Glutamatergic neuron (in vitro differentiated cells): ENCODE results near the gene AUTS2. TPM values are rescaled to one million over a fixed set of nuclear protein-coding genes. Genes with fewer than 3 reads are reported as not detected.

Experiments
- DNase-seq: peaks from one replicate; pipeline ENCODE4 v3.0.0; 2022
- H3K27ac Mint-ChIP-seq: one replicate; pipeline ENCODE4 v1.8.0; 2020; ENCODE audit warnings: mild to moderate bottlenecking, mixed read lengths, inconsistent platforms; ENCODE audit not compliant: unreplicated experiment
- H3K27me3 Mint-ChIP-seq: one replicate; pipeline ENCODE4 v1.8.0; 2020; ENCODE audit warnings: mild to moderate bottlenecking, moderate library complexity, mixed read lengths, inconsistent platforms; ENCODE audit not compliant: unreplicated experiment
- H3K36me3 Mint-ChIP-seq: one replicate; pipeline ENCODE4 v1.8.0; 2020; ENCODE audit warnings: mild to moderate bottlenecking, mixed read lengths, inconsistent platforms; ENCODE audit not compliant: unreplicated experiment
- H3K4me1 Mint-ChIP-seq: one replicate; pipeline ENCODE4 v1.8.0; 2020; ENCODE audit warnings: mild to moderate bottlenecking, low read depth, mixed read lengths, inconsistent platforms; ENCODE audit not compliant: unreplicated experiment
- H3K4me3 Mint-ChIP-seq: one replicate; pipeline ENCODE4 v1.8.0; 2020; ENCODE audit warnings: mild to moderate bottlenecking, mixed read lengths, inconsistent platforms; ENCODE audit not compliant: unreplicated experiment
- H3K9me3 Mint-ChIP-seq: one replicate; pipeline ENCODE4 v1.8.0; 2020; ENCODE audit warnings: mild to moderate bottlenecking, moderate library complexity, mixed read lengths, inconsistent platforms; ENCODE audit not compliant: unreplicated experiment
- total RNA-seq: library from RNA; stranded (reverse); fragmentation: NEBNext Ultra II Directional; extraction: Animal tissue kit (Norgen Biotek cat#: 25700); gene quantifications from one replicate; pipeline ENCODE4 v1.2.1, GENCODE V29; 2021; ENCODE audit not compliant: unreplicated experiment
- TF ChIP-seq, protein P1 (sequence below): fragments of 200-600 bp; sonication (generic); IDR thresholded peaks from one replicate; pipeline ENCODE4 v1.5.0; 2021; ENCODE audit not compliant: partially characterized antibody, unreplicated experiment

AUTS2 gene
- total RNA-seq, 1 donor from 2014 or later, result 300 TPM

DNA sequence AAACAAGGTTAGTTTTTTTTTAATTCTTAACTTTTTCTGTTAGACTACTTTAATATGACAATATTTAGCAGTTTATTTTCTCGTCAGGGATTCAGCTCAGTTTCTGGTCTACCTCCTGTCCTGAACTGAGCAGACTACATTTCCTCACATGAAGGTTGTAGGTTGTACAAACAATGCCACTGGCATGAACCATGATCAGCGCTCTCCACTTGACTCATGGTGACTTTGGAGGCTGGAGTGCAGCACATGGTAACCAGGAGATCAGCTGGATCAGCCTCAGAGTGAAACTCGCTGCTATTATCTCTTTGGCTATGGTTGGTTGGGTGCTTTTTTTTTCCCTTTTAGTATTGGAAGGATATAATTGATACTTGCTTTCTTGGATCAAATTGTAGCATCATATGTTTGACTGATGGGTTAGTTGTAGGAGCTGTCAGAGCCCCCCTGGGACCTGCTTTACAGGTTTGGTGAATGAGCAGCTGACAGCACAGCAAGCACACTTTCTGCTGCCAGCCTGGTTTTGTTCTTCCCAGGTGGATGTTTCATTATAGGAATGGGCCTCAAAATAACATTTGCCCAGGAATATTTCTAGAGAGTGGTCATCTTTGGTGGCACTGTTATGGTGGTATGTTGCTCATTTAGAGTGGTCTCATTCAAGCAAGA is 556.4 kb downstream of the AUTS2 start:
- no peaks in the 10 kb centered on the region for H3K9me3 Mint-ChIP-seq
- no peak for DNase-seq
- peaks cover 14% of the 10 kb centered on the region for H3K4me1 Mint-ChIP-seq
- TF ChIP-seq, protein P1, sequence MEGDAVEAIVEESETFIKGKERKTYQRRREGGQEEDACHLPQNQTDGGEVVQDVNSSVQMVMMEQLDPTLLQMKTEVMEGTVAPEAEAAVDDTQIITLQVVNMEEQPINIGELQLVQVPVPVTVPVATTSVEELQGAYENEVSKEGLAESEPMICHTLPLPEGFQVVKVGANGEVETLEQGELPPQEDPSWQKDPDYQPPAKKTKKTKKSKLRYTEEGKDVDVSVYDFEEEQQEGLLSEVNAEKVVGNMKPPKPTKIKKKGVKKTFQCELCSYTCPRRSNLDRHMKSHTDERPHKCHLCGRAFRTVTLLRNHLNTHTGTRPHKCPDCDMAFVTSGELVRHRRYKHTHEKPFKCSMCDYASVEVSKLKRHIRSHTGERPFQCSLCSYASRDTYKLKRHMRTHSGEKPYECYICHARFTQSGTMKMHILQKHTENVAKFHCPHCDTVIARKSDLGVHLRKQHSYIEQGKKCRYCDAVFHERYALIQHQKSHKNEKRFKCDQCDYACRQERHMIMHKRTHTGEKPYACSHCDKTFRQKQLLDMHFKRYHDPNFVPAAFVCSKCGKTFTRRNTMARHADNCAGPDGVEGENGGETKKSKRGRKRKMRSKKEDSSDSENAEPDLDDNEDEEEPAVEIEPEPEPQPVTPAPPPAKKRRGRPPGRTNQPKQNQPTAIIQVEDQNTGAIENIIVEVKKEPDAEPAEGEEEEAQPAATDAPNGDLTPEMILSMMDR, result no peak
- no peak overlapping the region for H3K4me3 Mint-ChIP-seq
- H3K27ac Mint-ChIP-seq, result no peak overlapping the region
- peaks cover 9% of the 10 kb centered on the region for H3K36me3 Mint-ChIP-seq
- H3K27me3 Mint-ChIP-seq, result no peaks in the 10 kb centered on the region

DNA sequence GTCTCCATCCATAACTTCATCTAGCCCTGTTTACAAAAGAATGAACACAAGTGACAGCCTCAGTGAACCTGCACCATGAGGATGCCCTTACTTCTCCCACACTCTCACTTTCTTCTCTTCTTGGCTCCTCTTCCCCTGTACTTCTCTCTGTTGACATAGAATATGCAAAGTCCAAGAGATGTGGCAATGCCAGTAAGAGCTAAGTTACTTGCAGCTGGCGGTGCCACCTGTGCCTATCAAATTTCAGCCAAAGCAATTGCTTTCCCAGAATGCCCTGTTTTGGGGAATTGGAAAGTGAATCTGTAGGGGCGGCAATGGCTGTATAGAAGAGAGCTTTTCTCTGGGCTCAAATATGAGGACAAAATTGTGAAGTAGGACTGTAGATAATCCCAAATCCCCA is 557.8 kb downstream of the AUTS2 start:
- Mint-ChIP-seq H3K4me1 (peaks cover 23% of the 10 kb centered on the region), H3K4me3 (no peak overlapping the region), H3K27me3 (no peaks in the 10 kb centered on the region), H3K36me3 (peaks cover 9% of the 10 kb centered on the region), H3K27ac (peak overlapping the region; percentile 7), H3K9me3 (no peaks in the 10 kb centered on the region)
- TF ChIP-seq, protein P1, result no peak
- no peak for DNase-seq

DNA sequence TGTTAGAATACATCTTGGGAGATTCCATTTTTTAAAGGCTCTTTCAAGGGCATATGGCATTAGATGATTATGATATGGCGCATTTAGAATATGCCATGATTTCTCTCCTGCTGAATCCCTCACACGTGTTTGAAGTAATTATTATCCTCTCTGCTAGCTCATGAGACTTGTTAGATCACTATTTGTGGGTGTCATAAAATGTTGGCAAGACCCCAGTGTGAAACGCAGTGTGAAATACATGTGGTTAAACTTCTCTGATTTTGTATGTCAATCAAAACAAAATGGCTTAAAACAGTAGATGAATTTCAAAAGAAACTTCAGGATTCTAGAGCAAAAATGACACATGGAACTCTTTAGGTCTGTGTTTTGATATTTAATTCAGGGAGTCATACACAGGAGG is 560.8 kb downstream of the AUTS2 start:
- H3K27me3 Mint-ChIP-seq, result no peaks in the 10 kb centered on the region
- peaks cover 2% of the 10 kb centered on the region for H3K9me3 Mint-ChIP-seq
- no peak overlapping the region for H3K27ac Mint-ChIP-seq
- no peaks in the 10 kb centered on the region for H3K36me3 Mint-ChIP-seq
- no peak overlapping the region for H3K4me3 Mint-ChIP-seq
- peaks cover 36% of the 10 kb centered on the region for H3K4me1 Mint-ChIP-seq
- DNase-seq, result no peak
- TF ChIP-seq, protein P1, result no peak

DNA sequence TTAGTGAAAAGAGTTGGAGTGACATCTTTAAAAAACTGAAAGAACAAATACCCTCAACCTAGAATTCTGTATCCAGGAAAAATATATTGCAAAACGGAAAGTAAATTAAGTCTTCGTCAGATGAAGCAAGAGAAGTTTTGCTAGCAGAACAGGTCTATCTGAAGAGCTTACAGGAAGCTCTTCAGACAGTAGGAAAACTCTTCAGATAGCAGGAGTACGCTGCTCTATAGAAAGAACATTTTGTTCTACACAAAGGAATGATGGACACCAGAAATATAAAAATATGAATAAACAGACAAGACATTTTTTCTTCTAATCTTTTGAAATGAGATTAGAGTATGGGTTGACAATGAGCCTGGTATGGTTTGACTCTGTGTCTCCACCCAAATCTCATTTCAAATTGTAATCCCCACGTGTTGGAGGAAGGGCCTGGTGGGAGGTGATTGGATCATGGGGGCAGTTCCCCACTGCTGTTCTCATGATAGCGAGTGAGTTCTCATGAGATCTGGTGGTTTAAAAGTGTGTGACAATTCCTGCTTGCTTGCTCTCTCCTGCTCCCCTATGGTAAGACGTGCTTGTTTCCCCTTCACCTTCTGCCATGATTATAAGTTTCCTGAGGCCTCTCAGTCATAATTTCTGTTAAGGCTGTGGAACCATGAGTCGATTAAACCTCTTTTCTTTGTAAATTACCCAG is 567.3 kb downstream of the AUTS2 start:
- no peaks in the 10 kb centered on the region for H3K27me3 Mint-ChIP-seq
- TF ChIP-seq, protein P1, result no peak
- DNase-seq, result no peak
- H3K27ac Mint-ChIP-seq, result no peak overlapping the region
- no peaks in the 10 kb centered on the region for H3K36me3 Mint-ChIP-seq
- no peak overlapping the region for H3K4me3 Mint-ChIP-seq
- H3K9me3 Mint-ChIP-seq, result peaks cover 4% of the 10 kb centered on the region
- peaks cover 22% of the 10 kb centered on the region for H3K4me1 Mint-ChIP-seq

DNA sequence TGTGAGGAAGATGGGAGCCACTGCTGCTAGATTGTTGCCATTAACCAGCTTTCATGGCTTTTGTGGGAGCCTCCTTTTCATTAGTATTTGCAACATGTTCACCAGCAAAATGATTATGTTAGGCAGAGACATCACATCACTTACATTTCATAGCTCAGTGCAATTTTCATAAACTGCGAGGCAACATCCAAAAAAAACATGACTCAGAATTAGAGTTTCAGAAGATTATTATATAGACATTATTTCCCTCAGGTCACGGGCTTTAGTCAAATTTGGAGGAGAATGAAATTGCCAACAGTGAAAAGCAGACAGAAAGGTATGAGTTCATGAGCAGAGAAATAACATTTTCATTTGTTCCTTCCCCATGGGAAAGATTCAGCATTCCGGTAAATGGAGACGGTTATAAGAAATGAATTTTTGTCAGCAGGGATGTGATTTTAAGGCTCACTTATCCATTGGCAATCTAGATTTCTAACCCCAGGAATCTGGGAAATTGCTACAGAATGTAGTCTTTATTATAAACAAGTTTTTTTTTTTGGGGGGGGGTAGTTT is 573.2 kb downstream of the AUTS2 start:
- TF ChIP-seq, protein P1, result no peak
- Mint-ChIP-seq H3K4me1 (peaks cover 3% of the 10 kb centered on the region), H3K27me3 (no peaks in the 10 kb centered on the region), H3K27ac (no peak overlapping the region), H3K36me3 (peaks cover 15% of the 10 kb centered on the region), H3K9me3 (peaks cover 4% of the 10 kb centered on the region), H3K4me3 (no peak overlapping the region)
- no peak for DNase-seq
